NCI-H2107 (cell line): ENCODE results near the gene EXOSC10.
A peak's percentile ranks its signal among the peaks of the same experiment; 100 is the strongest.
"Not testable (repeated sequence)": the region's sequence is repeated elsewhere in the genome, so short reads cannot be mapped to it uniquely, and the experiment has no call there.

Source experiments
- DNase-seq: peaks from one replicate; lab custom pipeline; 2025; lab: John Stamatoyannopoulos, UW

The EXOSC10 gene

DNA sequence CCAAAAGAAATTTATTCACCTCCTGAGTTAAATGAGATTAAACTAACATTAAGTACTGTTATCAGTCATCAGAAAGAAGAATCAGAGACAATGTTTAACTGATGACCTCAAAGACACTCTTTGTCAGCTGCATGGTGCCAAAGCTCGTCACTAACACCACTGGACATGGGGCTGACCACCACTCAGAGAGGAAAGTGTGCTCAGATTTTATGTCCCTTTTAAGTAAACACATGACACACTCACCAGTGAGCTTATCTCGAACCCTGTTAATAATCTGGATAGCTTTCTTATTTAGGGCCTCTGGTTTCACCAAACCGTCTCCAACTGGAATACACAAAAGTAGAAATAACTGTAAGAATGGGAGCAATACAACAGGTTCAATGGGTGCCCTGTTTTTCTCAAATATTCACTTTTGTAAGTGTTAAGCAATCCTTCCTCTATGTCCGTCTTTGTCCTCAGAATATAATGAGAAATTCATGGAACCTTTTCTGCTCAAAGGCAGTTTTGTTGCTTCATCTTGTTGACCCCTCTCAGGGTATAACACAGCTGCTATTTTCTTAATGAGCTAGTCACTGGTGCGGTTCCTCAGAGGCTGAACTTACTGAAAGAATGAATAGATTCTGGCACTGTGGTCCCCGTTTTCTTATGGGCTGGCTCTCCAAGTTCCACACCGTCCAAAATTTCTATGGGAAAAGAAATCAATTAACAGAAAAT, 9.5 kb upstream of the EXOSC10 start:
- DNase-seq: no peak

DNA sequence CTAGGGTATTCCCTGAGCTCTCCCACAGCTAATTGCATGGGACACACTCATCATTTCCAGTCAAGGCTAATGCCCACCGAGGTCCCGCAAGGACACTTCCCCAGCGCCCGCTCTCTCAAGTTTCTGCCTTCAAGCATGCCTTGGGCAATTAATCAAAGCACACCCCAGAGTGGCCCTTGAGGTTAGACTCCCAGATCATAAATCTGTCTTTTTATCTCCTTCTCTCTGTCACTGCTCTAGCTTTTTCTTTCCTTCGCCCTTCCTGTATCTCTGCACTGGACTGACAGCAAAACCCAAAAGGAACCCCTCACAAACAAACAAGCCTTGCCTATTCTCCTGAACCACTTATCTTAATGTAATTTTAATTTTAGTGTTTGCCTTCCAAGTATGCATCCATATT, 7.9 kb upstream of the EXOSC10 start:
- DNase-seq: no peak

DNA sequence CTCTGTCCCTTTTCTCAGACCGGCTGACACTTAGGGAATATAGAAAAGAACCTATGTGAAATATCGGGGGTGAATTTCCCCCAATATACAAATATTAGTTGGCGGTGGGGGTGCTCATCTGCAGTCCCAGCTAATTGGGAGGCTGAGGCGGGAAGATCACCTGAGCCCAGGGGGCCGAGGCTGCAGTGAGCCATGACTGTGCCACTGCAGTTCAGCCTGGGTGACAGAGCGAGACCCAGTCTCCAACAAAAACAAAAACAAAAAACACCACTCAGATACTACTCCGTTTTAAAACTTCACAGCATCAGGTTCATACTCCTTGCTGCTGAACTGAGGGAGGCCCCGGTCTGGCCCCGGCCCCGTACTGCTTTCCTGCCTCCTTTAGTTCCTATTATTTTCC, 5.9 kb upstream of the EXOSC10 start:
- DNase-seq: no peak

DNA sequence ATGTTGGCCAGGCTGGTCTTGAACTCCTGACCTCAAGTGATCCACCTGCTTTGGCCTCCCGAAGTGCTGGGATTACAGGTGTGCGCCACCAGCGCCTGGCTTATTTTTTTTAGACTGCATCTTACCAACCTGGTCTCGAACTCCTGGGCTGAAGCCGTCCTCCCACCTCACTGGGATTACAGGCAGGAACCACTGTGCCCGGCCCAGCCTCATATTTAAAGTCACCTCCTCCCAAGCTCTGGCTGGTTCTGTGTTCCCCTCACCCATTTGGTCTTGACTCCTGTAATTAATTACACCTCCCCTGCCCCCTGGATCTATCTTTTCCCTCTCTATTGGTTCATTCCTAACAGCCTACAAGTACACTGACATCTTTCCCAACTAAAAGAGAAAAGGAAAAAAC, 1.7 kb upstream of the EXOSC10 start:
- no peak for DNase-seq

DNA sequence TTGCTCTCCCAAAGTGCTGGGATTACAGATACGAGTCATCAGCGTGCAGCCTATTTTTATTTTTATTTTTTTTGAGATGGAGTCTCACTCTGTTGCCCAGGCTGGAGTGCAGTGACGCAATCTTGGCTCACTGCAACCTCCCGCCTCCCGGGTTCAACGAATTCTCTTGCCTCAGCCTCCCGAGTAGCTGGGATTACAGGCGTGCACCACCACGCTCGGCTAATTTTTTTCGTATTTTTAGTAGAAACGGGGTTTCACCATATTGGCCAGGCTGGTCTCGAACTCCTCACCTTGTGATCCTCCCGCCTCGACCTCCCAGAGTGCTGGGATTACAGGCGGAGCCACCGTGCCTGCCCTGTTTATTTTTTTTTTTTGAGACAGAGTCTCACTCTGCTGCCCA, 1.1 kb upstream of the EXOSC10 start:
- DNase-seq: not testable (repeated sequence)

DNA sequence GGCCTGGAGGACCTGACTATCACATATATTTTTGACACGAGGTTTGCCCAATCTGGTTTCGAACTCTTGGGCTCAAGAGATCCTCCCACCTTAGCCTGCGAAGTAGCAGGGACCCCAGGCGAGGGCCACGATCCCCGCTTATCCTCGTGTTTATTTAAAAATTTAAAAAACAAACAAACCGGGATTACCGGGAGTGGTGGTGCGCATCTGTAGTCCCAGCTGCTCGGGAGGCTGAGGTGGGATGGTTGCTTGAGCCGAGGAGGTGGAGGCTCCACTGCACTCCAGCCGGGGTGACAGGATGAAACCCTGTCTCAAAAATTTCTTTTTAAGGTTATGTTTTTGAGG, 452 bp upstream of the EXOSC10 start:
- no peak for DNase-seq

DNA sequence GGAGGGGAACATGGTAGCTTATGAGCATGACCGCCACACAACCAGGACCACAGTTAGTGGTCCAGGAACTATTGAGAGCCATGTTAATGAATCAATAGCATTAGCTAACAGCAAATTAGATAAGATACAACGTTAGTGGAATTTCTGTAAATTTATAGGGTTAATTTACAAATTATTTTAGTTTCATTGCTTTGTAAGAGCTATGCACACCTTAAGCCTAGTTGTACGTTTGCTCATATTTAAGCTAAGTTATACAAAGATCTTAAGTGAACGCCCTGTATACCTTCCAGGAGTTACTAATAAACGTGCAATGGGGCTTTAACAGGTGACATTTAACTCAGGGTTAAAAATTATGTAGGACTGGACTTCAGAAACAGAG, 749 bp downstream of the EXOSC10 start:
- DNase-seq: no peak

DNA sequence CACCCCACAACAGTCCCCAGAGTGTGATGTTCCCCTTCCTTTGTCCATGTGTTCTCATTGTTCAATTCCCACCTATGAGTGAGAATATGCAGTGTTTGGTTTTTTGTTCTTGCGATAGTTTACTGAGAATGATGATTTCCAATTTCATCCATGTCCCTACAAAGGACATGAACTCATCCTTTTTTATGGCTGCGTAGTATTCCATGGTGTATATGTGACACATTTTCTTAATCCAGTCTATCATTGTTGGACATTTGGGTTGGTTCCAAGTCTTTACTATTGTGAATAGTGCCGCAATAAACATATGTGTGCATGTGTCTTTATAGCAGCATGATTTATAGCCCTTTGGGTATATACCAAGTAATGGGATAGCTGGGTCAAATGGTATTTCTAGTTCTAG, 15.9 kb downstream of the EXOSC10 start:
- not testable (repeated sequence) for DNase-seq

DNA sequence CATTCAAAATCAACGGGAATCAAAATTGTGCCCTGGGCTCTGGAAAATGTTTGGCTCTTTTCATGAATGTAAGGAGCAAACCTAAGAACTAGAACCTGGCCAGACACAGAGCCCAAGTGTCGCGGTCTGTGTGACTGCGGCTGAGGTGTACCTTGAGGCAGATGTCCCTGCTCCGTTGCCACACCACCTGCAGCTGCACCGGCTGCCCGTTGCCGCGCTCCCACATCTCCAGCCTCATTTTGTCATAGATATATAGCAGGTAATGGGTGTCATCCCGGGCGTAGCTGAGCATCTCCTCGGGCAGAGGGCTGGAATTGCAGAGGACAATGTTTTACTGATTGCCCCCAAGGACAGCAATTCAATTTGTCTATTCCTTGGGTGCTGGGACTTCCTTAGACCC, 18.7 kb downstream of the EXOSC10 start:
- DNase-seq: no peak

DNA sequence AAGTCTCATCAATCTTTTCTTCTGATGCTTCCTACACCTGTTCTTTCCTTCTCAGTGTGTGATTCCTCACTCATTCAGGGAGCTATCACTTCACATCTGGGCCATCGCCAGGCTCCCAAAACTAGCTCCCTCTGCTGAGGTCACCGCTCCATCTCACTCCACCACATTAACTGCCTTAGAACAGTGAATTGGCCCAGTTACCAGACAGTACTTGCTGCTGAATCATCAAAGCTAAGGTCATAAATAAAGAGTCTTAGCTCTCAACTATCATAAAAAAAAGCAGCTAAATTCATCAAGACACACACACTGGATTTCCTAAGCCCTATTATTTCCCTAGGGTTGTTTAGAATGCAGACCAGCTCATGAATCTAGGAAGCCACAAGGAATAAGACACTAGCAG, 21.0 kb downstream of the EXOSC10 start:
- DNase-seq: no peak

DNA sequence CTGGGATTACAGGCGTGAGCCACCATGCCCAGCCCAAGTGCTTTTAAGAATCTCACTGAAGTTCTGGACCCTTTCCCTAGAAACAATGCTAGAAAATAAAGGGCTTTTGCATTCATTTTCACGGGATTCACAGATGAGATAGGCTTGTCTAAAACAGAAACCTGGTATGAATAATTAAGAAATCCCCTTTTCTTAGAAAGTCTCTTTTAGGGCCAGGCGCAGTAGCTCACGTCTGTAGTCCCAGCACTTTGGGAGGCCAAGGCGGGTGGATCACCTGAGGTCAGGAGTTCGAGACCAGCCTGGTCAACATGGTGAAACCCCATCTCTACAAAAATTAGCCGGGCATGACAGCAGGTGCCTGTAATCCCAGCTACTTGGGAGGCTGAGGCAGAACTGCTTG, 26.3 kb downstream of the EXOSC10 start:
- DNase-seq: not testable (repeated sequence)

DNA sequence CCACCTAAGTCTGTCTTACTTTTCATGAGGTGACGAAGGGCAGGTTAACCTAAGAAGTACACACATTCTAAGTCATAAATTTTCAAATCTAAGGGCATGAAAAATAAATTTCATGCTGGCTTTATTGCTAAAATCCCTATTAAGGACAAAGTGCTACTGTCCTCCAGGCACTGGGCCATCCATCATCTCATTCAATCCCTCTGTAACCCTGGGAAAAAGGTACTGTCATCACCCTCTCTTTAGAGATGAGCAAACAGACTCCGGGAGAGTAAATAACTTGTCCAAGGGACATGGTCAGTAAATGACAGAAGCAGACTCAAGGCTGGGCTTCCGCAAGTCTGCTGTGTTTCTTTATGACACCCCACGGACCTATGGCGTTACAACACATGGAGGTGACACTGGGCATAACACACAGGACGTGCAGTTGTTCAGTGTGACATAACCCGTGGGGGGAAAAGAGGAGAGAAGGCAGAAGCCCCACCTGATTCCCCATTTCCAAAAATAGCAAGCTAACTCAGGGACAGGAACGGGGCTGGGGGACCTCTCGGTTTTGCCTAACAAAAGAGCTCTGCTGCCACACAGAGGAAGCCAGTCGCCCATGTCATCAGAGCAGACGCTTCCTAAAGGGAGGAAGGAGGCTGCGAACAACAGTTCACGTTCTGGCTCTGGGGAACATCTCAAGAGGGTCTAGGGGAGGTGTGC, 27.3 kb downstream of the EXOSC10 start:
- DNase-seq: no peak

DNA sequence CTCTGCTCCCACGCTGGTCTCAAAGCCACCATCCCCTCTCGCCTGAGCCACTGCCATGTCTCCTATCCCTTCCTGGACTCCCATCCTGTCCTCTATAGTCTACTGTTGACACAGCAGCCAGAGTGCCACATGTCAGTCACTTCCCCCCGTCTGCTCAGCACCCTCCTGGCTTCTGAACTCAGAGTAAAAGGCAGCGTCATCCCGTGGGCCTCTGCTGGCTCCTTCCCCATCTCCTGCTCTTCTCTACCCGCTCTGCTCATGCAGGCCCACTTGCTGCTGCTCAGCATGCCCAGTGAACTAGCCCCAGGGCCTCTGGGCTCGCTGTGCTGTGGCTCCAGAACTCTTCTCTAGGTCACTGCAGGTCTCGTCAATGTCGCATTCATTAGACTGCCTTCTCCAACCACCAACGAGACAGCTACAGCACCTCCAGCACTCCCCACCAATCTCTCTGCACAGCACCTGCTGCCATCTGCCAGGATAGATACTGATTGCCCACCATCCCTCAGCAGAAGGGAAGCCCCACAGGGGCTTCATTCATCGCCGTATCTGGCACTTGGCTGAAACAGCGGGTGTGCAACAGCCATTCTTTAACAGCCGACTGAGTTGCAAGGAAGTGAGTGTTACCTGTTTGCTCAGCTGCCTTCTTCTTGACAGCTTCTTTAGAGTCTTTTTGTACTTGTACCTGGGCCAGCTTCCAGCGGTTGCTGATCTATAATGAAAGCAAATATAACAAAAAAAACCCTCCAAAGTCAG, 28.0 kb downstream of the EXOSC10 start:
- DNase-seq: peak; percentile 47

DNA sequence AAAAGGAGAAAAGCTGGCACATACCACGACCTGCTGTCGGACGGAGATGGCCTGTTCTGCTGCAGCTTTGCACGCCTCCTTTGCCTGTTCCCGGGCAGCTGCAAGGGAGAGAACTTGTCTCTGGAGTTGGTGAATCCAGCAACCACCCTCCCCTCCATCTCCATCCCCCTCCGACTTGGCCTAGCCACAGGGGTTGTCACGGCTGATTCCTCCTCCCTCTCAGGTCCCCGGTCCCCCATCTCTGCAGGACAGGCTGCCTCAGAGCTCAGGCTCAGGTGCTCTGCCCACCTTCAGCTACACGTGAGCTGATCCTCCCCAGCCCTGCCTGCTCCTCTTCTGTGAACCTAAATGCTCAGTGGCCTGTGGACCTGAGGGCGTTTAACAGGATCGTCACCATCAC, 28.8 kb downstream of the EXOSC10 start:
- DNase-seq: no peak

DNA sequence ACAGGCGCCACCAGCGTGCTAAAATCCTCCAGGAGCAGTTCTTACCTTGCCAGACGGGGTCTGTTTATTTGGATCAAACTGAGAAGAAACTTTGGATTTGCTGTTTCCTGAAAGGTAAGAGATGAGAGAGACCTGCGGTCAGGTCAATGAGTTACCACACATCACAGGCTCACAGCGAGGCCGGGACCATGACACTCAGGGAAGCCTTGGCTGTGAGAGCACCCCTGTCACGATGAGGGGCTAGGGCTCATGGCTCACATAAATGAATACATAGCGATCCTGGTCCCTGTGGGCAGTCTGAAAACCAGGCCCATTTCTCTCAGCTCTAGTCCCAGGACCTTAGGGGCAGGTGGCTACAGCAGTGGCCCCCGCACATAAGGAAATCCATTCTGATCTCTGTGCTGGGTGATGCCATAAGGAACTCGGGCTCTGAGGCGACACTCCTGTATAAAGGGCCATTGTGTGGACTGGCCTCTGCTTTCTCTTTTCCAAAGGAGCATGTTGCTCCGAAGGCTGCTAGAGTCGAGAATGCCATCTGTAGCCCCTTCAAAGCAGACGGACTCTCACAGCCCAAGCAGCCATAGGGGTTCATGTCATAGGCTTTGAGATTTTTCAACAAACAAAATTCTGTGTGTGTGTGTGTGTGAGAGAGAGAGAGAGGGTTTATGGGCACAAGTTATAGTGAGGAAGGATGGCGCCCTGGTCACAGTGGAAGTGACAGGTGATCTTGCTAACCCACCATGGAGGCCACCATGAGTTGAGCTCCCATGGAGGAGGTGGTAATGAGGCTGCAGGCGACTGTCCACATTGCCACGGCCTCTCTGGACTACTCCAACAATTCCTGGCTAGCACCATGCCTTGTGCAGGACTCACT, 30.8 kb downstream of the EXOSC10 start:
- DNase-seq: no peak

DNA sequence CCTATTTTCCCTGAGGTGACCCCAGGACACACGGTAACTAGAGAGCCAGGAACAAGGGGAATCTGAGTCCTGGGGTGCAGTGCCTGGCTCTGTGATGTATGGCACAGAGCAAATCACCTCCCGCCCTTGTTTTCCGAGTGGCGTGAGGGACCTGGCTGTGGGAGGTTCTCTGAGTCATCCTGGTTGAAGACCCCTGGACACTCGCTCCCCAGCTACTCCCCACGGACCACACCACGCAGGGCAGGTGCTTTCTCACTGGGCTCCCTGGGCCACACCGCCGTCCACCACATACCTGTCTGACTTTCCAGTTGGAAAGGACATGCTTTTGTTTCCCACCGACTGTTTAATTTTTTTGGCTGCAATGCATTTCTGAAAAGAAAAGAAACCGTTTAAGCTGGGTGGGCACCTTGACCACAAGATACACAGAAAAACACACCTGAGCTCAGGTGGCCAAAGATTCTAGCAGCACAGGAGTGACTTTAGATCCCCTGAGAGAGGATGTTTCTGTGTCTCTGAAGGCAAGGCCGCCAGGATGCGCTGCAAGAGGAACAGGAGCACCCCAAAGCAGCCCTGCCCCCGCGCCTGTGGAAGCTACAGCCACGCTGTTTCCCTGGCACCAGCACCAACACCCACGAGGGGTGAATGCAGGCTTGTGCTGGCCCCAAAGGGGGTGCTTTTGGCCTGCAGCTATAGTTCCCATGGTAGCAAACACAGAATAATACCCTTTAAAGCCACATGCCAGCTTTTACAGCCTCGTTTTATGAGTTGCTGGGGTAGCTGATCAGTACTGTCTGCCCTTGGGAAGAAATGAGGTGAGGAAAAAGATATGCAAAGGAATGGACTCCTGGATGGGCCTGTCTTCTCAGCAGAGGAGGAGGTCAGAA, 31.7 kb downstream of the EXOSC10 start:
- no peak for DNase-seq

DNA sequence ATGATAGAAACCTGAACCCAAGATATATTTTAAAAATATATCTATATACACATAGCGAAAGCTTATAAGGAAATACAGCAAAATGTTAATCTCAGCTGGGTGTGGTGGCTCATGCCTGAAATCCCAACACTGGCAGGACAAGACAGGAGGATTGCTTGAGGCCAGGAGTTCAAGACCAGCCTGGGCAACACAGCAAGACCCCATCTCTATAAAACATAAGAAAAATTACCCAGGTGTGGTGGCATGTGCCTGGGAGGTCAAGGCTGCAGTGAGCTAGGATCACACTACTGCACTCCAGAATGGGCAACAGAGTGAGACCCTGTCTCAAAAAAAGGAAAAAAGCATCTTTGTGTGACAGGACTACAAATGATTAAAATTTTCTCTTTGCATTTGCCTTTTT, 33.9 kb downstream of the EXOSC10 start:
- DNase-seq: no peak

DNA sequence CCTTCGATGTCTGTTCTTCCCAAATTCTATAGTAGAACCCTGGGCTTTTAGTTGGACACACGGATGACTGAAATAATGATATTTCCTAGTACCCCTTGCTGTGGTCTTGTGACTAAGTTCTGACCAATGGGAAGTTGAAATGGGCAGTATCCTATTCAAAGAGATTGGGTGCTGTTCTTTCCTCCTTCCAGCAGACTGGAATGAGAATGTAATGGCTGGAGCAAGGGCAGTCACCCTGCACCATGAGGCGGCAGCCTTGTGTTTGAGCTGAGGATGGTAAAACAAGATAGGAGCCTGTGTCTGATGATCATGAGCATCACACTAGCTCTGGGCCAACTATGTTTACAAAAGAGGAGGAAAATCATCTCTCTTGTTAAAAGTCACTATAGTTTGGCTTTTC, 34.7 kb downstream of the EXOSC10 start:
- no peak for DNase-seq

DNA sequence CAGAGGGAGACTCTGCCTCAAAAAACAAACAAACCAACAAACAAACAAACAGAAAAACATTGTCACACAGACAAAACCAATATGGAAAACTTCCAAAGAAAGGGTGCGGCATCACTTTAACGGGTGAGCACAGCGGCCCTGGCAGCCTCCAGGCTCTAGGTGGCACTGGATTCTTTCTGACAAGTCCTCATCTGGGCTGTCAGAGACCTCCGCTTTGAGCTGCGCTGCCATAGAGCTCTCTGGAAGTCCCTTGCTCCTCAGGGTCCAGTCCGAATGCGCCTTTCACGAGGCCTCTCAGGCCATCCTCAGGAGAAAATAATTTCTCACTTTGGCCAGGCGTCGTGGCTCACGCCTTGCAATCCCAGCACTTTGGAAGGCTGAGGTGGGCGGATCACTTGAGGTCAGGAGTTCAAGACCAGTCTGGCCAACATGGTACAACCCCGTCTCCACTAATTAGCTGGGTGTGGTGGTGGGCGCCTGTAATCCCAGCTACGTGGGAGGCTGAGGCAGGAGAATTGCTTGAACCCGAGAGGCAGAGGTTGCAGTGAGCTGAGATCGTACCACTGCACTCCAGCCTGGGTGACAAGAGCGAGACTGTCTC, 35.6 kb downstream of the EXOSC10 start:
- DNase-seq: not testable (repeated sequence)

DNA sequence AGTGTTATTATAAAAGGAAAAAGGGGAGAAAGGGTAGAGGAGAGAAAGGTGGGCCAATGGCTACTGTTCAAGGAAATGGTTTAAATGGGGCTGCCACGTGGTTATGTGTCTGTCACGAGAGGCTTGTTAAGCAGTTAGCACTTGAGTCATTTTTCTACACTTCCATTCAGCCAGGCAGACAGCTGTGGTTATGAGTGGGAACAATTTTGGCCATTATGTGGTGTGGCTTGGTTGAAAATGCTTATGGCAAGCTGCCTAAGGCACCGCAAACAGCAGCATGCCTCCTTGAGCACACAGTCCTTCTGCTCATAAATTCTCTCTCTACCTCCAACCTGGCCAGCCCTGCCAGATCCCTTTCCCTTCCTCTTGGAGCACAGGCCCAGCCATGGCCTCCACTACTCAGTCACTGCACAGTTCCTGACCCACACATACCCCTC, 36.7 kb downstream of the EXOSC10 start:
- DNase-seq: peak; percentile 79
